PFSK-1 (cell line): ENCODE measurements around the gene OPCML.

Experiments
- FOXP2 ChIP-seq: optimal IDR thresholded peaks from 2 replicates; pipeline ENCODE3; 2011; ENCODE audit warnings: borderline replicate concordance, control low read depth, inconsistent platforms; ENCODE audit not compliant: insufficient read depth; ENCODE audit errors: extremely low read length, extremely low read depth
- POLR2AphosphoS5 ChIP-seq: IDR thresholded peaks from 2 replicates; pipeline ENCODE4 v1.6.1; 2012; ENCODE audit warnings: low read depth, mild to moderate bottlenecking, control low read depth, low read length, moderate library complexity
- REST ChIP-seq, 2 experiments: IDR thresholded peaks; 2 replicates each; pipeline versions ENCODE4 v1.6.1 to v1.8.0; 2011 to 2012; ENCODE audit warnings: low read depth in 2 of 2, low read length in 2 of 2, control low read depth in 1 of 2, inconsistent platforms in 1 of 2, mild to moderate bottlenecking in 1 of 2, moderate library complexity in 1 of 2; ENCODE audit not compliant: insufficient read depth in 1 of 2
- SIN3A ChIP-seq: IDR thresholded peaks from 2 replicates; pipeline ENCODE4 v1.6.1; 2012; ENCODE audit warnings: mild to moderate bottlenecking, low read length, moderate library complexity, borderline replicate concordance; ENCODE audit not compliant: insufficient read depth
- TAF1 ChIP-seq: IDR thresholded peaks from 2 replicates; pipeline ENCODE4 v1.6.1; 2012; ENCODE audit warnings: low read length, control low read depth, borderline replicate concordance; ENCODE audit not compliant: insufficient read depth

OPCML gene

GRCh38 chr11:132680584-132680983 is 851.7 kb downstream of the OPCML start:
- TF ChIP-seq TAF1 (no peak), SIN3A (no peak), REST (IDR thresholded peaks at IDR 0.05; ENCODE audit: insufficient read depth in 1 of 2, low read depth in 2 of 2, low read length in 2 of 2) (no peak), POLR2AphosphoS5 (no peak), FOXP2 (no peak)

GRCh38 chr11:132674151-132674550 is 858.1 kb downstream of the OPCML start:
- TF ChIP-seq TAF1 = no peak
- TF ChIP-seq REST (IDR thresholded peaks at IDR 0.05; ENCODE audit: insufficient read depth in 1 of 2, low read depth in 2 of 2, low read length in 2 of 2) = no peak
- TF ChIP-seq FOXP2 = no peak
- TF ChIP-seq SIN3A = no peak
- TF ChIP-seq POLR2AphosphoS5 = no peak

- TF ChIP-seq FOXP2 (no peak), TAF1 (no peak), SIN3A (no peak), REST (IDR thresholded peaks at IDR 0.05; ENCODE audit: insufficient read depth in 1 of 2, low read depth in 2 of 2, low read length in 2 of 2) (no peak), POLR2AphosphoS5 (no peak)
Measured at GRCh38 chr11:132671851-132672370, 860.4 kb downstream of the OPCML start.

GRCh38 chr11:132670921-132671675 is 861.2 kb downstream of the OPCML start:
- TF ChIP-seq REST (IDR thresholded peaks at IDR 0.05; ENCODE audit: insufficient read depth in 1 of 2, low read depth in 2 of 2, low read length in 2 of 2) = no peak
- no peak for TF ChIP-seq TAF1
- TF ChIP-seq FOXP2 = no peak
- TF ChIP-seq POLR2AphosphoS5 = no peak
- no peak for TF ChIP-seq SIN3A

- TF ChIP-seq REST (IDR thresholded peaks at IDR 0.05; ENCODE audit: insufficient read depth in 1 of 2, low read depth in 2 of 2, low read length in 2 of 2) (no peak), TAF1 (no peak)
Measured at GRCh38 chr11:132669949-132670348, 862.4 kb downstream of the OPCML start.
